Right kidney (tissue), 9 donors: ENCODE data around the gene CCNDBP1.
"Not testable (repeated sequence)": the region's sequence is repeated elsewhere in the genome, so short reads cannot be mapped to it uniquely, and the experiment has no call there.

Experiments used
- DNase-seq: peaks from one replicate; pipeline ENCODE4 v3.0.0-alpha.2; 2016
- long read RNA-seq, 8 donors: transcript quantifications; one replicate each; lab custom pipeline, GENCODE V29; 2026

CCNDBP1 gene, protein sequence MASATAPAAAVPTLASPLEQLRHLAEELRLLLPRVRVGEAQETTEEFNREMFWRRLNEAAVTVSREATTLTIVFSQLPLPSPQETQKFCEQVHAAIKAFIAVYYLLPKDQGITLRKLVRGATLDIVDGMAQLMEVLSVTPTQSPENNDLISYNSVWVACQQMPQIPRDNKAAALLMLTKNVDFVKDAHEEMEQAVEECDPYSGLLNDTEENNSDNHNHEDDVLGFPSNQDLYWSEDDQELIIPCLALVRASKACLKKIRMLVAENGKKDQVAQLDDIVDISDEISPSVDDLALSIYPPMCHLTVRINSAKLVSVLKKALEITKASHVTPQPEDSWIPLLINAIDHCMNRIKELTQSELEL
- long read RNA-seq, donor 1, transcript CCNDBP1-201 (11 exons, 3,660 nt) = major isoform, 18 of 25 reads
- long read RNA-seq, donor 1, partial matches to known transcripts = 0 of 25 reads
- long read RNA-seq, donor 1, other reads (novel, unspliced or antisense) = 0 of 25 reads
- long read RNA-seq, donor 2, transcript CCNDBP1-201 (11 exons, 3,660 nt) = major isoform, 11 of 21 reads
- long read RNA-seq, donor 2, partial matches to known transcripts = 6 of 21 reads
- long read RNA-seq, donor 2, other reads (novel, unspliced or antisense) = 0 of 21 reads
- long read RNA-seq, donor 3, transcript CCNDBP1-207 (2 exons, 750 nt) = major isoform, 5 of 11 reads
- long read RNA-seq, donor 3, partial matches to known transcripts = 0 of 11 reads
- long read RNA-seq, donor 3, other reads (novel, unspliced or antisense) = 0 of 11 reads
- long read RNA-seq, donor 4, transcript CCNDBP1-201 (11 exons, 3,660 nt) = minor isoform, 8 of 20 reads
- long read RNA-seq, donor 4, transcript CCNDBP1-207 (2 exons, 750 nt) = major isoform, 10 of 20 reads
- long read RNA-seq, donor 4, partial matches to known transcripts = 0 of 20 reads
- long read RNA-seq, donor 4, other reads (novel, unspliced or antisense) = 0 of 20 reads
- long read RNA-seq, donor 5, transcript CCNDBP1-201 (11 exons, 3,660 nt) = major isoform, 9 of 18 reads
- long read RNA-seq, donor 5, transcript CCNDBP1-207 (2 exons, 750 nt) = minor isoform, 6 of 18 reads
- long read RNA-seq, donor 5, partial matches to known transcripts = 0 of 18 reads
- long read RNA-seq, donor 5, other reads (novel, unspliced or antisense) = 0 of 18 reads
- long read RNA-seq, donor 6, transcript CCNDBP1-201 (11 exons, 3,660 nt) = major isoform, 9 of 16 reads
- long read RNA-seq, donor 6, partial matches to known transcripts = 0 of 16 reads
- long read RNA-seq, donor 6, other reads (novel, unspliced or antisense) = 0 of 16 reads
- long read RNA-seq, donor 7 = 0 reads
- long read RNA-seq, donor 8, transcript CCNDBP1-207 (2 exons, 750 nt) = major isoform, 6 of 15 reads
- long read RNA-seq, donor 8, transcript CCNDBP1-201 (11 exons, 3,660 nt) = major isoform, 6 of 15 reads
- long read RNA-seq, donor 8, partial matches to known transcripts = 0 of 15 reads
- long read RNA-seq, donor 8, other reads (novel, unspliced or antisense) = 0 of 15 reads

DNA sequence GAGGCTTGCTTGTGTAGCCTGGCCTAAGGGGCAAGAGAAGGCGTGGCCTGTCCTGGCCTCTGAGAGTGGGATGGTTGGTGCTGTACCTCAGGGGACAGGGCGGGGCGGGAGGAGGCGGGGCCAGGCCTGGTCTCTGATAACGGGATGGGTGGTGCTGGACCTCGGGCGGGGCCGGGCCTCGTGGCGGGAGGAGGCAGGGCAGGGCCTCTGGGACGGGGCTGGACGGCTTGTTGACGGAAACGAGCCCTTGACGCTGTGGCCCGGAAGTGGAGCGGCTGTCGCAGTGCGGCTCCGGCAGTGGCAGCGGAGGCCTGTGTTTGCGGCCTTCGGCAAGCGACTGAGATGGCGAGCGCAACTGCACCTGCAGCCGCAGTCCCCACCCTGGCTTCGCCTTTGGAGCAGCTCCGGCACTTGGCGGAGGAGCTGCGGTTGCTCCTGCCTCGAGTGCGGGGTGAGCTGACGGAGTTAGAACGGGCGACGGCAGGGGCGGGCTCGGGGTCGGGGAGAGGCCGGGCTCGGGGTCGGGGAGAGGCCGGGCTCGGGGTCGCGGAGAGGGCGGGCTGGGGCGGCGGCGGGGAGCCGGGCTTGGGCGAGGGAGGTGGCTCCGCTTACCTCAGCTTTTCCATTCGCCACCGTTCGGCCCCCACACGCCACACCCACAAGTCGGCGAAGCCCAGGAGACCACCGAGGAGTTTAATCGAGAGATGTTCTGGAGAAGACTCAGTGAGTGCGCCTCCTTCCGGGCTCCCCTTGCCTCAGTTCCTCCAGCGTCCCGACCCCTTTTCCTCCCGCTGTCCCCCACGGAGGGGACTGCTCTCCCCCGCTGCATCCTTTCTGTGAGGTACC, at the start of gene CCNDBP1:
TSS of gene CCNDBP1 (plus strand) at position 247 of the 846 bp plus-strand sequence. CDS start at position 343, 96 bp downstream.
- peak; percentile 76 for DNase-seq

DNA sequence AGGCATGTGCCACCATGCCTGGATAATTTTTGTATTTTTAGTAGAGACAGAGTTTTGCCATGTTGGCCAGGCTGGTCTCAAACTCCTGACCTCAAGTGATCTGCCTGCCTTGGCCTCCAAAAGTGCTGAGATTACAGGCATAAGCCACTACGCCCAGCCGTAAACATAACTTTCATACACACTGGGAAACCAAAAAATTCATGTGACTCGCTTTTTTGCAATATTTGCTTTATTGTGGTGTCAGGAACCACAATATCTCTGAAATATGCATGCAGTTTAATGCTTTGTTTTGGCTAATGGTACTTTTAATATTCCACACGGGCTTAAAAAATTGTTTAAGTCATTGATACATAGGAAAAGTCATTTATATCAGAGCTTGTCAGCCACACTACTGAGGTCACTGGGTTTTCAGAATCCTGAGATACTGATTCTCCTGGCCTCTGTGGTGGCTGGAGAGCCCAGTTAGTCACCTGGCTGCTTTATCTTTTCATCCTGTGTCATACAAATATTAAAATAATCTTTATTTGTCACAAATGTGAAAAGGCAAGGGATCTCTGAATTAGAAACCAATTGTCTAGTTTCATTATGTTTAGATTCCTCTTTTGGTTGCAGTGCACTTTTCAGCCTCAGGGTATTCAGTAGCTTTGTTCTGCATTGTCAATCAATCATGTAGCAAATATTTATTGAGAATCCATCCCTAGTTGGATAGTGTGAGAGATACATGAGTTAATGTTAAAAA, 41.8 kb upstream of the CCNDBP1 start:
- DNase-seq = no peak

DNA sequence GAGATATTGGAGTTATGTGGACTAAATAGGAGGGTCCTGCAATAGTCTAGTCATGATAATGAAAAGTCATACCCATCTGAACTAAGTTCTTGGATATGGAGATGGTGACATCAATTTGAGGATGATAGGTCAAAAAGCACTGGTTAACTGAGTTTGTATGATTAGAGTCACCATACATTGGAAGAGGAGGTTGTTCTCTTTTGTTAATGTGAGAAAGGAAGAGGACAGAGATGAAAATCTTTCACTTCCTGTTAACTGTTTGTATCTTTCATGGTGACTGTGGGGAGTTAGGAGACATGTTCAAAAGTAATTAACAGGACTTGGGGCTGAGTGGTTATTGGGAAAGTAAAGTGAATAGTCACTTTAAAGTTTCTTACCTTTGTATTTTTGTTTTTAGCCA, 40.7 kb upstream of the CCNDBP1 start:
- DNase-seq = no peak

DNA sequence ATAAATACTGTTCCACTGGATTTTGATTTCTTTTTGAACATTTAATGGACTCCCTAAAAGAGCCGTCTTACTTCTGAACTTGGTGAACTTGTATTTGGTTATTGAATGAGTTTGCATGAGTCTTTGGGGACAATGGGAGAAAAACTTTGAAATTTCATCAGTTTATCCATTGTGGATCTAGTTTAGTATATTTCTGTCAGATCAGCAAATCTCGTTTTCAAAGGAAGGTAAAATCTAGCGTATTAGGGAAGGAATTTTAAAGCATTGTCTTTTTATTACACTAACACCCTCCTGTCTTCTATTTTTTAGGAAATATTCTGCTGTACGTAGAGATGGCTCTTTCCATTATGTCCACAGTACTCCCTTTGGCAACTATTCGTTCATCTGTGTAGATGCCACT, 39.0 kb upstream of the CCNDBP1 start:
- DNase-seq = no peak

DNA sequence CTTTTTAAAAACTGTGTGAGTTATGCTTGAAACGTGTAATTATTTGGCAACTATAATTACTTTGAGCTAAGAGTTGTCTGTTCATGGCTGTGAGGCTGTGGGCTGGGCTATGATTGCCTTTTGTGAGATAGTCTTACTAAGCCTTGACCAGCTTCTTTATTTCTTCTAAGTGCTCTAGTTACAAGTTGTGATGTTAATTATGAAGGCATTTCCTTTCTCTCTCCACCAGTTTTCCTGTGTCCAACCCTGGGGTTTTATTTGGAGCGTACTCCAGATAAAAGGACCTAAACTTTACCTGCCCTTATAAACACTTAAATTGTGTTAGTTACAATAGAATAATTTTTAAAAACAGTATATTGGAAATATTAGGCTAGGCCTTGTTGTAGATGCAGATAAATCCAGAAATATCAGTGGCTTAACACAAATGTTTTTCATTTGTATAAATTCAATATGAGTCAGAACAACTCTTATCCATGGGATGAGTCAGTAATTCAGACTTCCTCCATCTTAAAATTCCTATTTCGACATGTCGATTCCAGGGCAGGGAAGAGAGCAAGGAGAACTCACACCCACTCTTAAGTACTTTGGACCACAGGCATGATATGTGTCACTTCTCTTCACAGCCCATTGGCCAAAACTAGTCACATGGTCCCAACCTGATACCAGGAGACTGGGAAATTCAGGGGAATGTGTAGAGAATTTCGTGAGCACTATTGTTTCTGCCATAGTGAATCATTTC, 34.8 kb upstream of the CCNDBP1 start:
- no peak for DNase-seq

DNA sequence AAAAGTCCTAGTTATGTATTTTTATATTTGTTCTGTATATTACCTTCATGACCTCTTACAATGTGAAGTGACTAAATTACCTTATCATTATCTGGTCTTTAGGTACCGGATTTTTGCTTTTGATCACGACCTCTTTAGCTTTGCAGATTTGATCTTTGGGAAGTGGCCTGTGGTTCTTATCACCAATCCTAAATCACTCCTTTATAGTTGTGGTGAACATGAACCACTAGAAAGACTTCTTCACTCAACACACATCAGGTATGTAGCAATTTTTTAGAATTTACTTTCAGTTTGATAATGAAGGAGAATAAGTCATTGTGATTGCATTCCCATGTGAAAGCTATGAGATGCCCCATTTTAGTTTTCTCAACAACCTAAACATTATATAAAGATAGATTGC, 33.5 kb upstream of the CCNDBP1 start:
- no peak for DNase-seq

DNA sequence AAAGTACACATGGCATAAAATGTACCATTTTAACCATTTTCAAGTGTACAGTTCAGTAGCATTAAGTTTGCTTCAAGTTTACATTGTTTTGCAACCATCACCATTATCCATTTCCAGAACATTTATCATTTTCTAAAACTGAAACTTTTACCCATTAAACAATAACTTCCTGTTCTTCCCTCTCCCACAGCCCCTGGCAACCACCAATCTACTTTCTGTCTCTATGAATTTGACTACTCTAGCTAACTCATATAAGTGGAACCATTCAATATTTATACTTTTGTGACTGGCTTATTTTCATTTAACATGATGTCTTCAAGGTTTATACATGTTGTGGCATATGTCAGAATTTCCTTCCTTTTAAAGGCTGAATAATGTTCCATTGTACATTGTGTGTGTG, 31.9 kb upstream of the CCNDBP1 start:
- DNase-seq = no peak

DNA sequence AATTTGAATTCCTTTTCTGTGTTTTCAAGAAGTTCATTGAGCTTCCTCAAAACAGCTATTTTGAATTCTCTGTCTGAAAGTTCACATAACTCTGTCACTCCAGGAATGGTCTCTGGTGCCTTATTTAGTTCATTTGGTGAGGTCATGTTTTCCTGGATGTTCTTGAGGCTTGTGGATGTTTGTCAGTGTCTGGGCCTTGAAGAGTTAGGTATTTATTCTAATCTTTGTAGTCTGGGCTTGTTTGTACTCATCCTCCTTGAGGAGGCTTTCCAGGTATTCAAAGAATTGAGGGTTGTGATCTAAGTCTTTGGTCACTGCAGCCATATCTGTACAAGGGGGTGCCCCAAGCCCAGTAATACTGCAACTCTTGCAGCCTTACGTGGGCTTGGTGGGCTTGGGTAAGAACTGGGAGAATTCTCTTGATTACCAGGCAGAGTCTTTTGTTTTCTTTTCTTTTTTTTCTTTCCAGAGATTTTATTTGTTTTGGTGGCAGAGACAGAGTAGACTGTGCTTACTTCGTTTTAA, 19.3 kb upstream of the CCNDBP1 start:
- no peak for DNase-seq

DNA sequence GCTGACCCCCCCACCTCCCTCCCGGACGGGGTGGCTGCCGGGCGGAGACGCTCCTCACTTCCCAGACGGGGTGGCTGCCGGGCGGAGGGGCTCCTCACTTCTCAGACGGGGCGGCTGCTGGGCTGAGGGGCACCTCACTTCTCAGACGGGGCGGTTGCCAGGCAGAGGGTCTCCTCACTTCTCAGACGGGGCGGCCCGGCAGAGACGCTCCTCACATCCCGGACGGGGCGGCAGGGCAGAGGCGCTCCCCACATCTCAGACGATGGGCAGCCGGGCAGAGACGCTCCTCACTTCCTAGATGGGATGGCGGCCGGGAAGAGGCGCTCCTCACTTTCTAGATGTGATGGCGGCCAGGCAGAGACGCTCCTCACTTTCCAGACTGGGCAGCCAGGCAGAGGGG, 17.9 kb upstream of the CCNDBP1 start:
- not testable (repeated sequence) for DNase-seq

DNA sequence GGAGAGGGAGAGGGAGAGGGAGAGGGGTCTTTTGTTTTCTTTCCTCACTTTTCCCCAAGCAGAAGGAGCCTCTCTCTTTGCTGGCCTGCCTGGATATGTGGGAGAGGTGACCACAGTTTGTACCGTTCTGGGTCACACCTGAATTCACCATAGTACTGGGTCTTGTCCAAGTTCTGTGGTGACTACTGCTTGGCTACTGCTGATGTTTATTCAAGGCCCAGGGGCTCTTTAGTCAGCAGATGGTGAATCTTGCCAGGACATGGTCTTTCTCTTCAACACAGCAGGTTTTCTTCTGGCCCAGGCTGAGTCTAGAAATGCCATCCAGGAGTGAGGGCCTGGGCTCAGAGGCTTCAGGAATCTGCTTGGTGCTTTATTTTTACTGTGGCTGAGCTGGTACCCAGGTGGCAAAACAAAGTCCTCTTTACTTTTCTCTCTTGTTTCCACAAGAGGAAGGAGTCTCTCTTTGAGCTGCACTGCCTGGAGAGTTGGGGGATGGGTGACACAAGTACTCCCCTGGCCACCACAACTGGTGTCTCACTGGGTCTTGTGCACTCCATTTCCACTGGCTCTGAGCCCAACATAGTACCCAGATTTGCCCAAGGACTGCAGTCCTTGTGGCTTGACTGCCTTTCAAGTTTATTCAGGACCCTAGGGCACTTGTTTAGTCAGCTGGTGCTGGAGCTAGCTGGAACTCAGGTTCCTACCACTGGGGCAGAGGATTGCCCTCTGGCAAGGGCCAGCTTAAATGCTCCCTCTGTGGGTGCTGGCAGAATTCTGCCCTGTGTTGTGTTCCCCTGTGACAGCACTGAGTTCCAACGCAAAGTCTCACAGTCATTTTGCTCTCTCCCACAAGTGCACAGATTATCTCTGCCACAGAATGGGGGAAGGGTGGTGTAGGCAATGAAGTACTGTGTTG, 16.8 kb upstream of the CCNDBP1 start:
- no peak for DNase-seq

DNA sequence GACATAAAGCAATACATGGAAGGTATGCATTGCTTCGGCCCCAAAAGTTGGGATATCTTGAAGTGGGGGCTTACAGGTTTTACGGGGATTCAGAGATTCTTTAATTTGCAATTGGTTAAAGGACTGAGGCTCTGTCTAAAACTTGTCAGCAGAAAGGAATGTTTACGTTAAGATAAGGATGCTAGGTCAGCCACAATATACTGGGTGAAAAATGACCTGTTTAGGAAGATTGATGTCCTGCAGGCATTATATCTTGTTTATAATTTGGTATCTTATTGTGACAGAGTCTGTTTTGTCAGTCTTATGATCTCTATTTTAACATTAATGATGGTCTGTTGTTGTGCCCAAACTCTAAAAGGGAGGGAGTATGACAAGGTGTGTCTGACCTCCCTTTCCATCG, 15.3 kb upstream of the CCNDBP1 start:
- DNase-seq = no peak

DNA sequence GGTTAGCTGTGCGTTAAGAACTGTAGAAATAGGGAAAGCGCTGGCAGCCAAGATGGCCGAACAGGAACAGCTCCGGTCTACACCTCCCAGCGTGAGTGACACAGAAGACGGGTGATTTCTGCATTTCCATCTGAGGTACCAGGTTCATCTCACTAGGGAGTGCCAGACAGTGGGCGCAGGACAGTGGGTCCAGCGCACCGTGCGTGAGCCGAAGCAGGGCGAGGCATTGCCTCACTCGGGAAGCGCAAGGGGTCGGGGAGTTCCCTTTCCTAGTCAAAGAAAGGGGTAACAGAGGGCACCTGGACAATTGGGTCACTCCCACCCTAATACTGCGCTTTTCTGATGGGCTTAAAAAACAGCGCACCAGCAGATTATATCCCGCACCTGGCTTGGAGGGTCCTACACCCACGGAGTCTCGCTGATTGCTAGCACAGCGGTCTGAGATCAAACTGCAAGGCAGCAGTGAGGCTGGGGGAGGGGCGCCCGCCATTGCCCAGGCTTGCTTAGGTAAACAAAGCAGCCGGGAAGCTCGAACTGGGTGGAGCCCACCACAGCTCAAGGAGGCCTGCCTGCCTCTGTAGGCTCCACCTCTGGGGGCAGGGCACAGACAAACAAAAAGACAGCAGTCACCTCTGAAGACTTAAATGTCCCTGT, 9.4 kb upstream of the CCNDBP1 start:
- not testable (repeated sequence) for DNase-seq

DNA sequence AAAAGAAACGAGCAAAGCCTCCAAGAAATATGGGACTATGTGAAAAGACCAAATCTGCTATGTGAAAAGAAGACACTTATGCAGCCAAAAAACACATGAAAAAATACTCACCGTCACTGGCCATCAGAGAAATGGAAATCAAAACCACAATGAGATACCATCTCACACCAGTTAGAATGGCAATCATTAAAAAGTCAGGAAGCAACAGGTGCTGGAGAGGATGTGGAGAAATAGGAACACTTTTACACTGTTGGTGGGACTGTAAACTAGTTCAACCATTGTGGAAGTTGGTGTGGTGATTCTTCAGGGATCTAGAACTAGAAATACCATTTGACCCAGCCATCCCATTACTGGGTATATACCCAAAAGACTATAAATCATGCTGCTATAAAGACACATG, 8.1 kb upstream of the CCNDBP1 start:
- not testable (repeated sequence) for DNase-seq

DNA sequence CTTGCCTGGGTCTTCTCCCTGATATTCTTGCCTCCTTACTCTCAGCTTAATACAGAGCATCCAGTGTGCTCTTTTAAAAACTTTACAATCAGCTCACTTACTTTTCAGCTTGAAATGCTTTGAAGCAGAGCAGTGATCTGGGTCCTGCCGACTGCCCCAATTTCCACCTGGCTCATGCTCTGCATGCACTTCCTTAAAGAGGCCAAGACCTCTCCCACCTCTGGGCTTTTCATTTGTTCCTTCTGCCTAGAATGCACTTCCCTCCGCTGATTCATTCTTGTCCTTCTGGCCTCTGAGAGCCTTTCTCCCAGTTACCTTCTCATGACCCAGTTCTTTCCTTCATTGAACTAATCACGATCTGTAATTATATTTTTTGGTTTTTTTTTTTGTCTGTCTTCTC, 1.9 kb upstream of the CCNDBP1 start:
- no peak for DNase-seq

DNA sequence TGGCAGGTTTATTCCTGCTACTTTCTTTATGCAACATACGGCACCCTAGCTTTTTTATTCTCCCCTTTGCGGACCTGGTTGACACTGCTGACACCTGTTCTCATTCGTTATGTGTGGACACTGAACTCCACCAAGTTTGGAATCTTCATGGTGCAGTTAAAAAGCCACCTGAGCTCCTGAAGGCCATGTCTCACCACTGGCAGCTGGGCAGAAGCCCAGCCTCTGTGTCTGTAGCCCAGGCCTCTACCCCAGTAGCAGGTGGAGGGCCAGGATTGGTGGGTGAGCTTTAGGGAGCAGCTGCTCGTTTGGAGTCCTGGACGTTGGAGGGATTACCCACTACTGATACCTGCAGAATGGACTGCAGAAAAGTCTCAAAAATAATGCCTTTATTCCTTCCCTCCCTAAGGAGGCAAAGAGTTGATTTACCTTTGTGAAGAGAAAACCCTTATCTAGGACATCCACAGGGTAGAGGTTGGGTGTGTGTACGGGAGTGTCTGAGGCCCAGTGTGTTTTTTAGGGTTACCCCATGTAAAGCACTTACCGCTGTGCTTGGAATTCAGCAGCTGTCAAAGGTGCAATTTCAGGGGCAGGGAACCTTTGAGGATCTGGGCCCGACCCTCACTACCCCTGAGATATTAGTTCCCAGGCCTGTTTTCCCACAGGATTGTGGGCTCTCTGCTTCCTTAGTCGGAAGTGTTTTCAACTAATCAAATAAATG, 637 bp upstream of the CCNDBP1 start:
- DNase-seq = no peak

DNA sequence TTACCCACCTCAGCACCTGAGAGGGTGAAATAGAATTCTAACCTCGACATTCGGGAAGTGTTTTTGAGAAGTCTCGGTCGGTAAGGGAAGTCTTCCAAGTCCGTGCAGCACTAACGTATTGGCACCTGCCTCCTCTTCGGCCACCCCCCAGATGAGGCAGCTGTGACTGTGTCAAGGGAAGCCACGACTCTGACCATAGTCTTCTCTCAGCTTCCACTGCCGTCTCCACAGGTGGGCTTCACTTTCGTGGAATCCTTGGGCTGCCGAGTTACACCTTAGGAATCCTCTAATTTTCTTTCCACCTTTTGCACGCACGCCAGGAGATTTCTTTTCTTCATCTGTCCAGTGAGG, 775 bp downstream of the CCNDBP1 start:
- no peak for DNase-seq

DNA sequence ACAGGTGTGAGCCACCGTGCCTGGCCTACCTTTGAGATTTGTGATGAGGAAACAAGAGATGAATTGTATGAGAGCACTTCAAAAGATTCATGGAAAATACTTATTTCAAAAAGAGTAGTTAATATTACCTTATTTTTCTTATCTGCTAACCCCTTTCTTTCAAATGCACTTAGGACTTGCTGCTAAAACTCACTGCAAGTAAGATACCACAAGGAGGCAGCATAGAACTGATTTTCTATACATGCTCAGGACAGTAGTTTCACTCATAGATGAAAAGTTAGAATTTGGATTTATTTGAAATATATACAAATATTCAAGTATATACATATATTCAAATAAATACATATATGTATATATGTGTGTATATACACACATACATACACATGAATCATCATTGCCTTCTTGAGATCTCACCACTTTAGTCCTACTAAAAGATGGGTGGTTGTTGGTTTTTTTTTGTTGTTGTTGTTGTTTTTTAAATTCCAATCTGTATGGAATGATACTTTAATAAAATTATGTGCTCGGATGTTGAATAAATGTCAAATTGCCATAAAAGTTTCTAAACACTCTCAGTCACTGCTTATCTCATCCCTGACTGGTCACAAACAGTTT, 2.4 kb downstream of the CCNDBP1 start:
- no peak for DNase-seq
